K562 (cell line): ENCODE results near the gene DZIP3. TPM values are rescaled to one million over a fixed set of nuclear protein-coding genes. Genes with fewer than 3 reads are reported as not detected.

Experiments used
- BHLHE40 ChIP-seq: IDR thresholded peaks from 2 replicates; pipeline ENCODE4 v1.6.1; 2011; ENCODE audit warnings: low read length, improper control_type of control experiment
- CC2D1A ChIP-seq: fragments of 450-650 bp; IDR thresholded peaks from 2 replicates; pipeline ENCODE4 v1.6.1; 2017; ENCODE audit warnings: mild to moderate bottlenecking
- EHMT2 ChIP-seq: fragments of 450-650 bp; IDR thresholded peaks from 2 replicates; pipeline ENCODE4 v1.6.1; 2018; ENCODE audit warnings: antibody characterized with exemption
- FOSL1 ChIP-seq: fragments of 200-800 bp; sonication (Bioruptor generic); conservative IDR thresholded peaks from 2 replicates; pipeline ENCODE4 v1.6.1; 2016; ENCODE audit warnings: missing genetic modification characterization, missing compliant biosample characterization
- GATA2 ChIP-seq: sonication (generic); formaldehyde crosslinking; IDR thresholded peaks from 2 replicates; pipeline ENCODE4 v1.4.0; 2020; ENCODE audit warnings: mild to moderate bottlenecking, missing genetic modification reagents
- GTF2A2 ChIP-seq: IDR thresholded peaks from 2 replicates; pipeline ENCODE4 v1.6.1; 2016; ENCODE audit warnings: mild to moderate bottlenecking, missing genetic modification characterization, missing compliant biosample characterization
- HMG20A ChIP-seq: fragments of 450-650 bp; formaldehyde crosslinking; conservative IDR thresholded peaks from 2 replicates; pipeline ENCODE4 v1.4.0; 2020; ENCODE audit warnings: mild to moderate bottlenecking, mixed read lengths
- MYNN ChIP-seq, 2 experiments: sonication (generic); formaldehyde crosslinking in 1 of 2; IDR thresholded peaks; 2 replicates each; pipeline versions ENCODE4 v1.5.0 to v1.6.1; 2016 to 2020; ENCODE audit warnings: antibody characterized with exemption in 1 of 2, missing genetic modification reagents in 1 of 2
- NFXL1 ChIP-seq: fragments of 450-650 bp; formaldehyde crosslinking; IDR thresholded peaks from 2 replicates; pipeline ENCODE4 v1.4.0; 2021; ENCODE audit warnings: mild to moderate bottlenecking
- PHB ChIP-seq: fragments of 250-450 bp; sonication (Bioruptor Pico); IDR thresholded peaks from 2 replicates; pipeline ENCODE4 v1.5.0; 2021
- PURB ChIP-seq: sonication (generic); formaldehyde crosslinking; IDR thresholded peaks from 2 replicates; pipeline ENCODE4 v1.9.0; 2021; ENCODE audit warnings: low read depth, mild to moderate bottlenecking, missing genetic modification reagents
- RFX1 ChIP-seq: fragments of 450-650 bp; IDR thresholded peaks from 2 replicates; pipeline ENCODE4 v1.6.1; 2016; ENCODE audit warnings: mild to moderate bottlenecking, moderate library complexity
- SAFB2 ChIP-seq: fragments of 200-400 bp; formaldehyde crosslinking; IDR thresholded peaks from 2 replicates; pipeline ENCODE4 v1.6.1; 2018; ENCODE audit warnings: borderline replicate concordance, low read length, low read depth, moderate library complexity; ENCODE audit not compliant: severe bottlenecking
- SAP30 ChIP-seq: fragments of 200-600 bp; sonication (generic); IDR thresholded peaks from 2 replicates; pipeline ENCODE4 v1.6.1; 2012; ENCODE audit warnings: borderline replicate concordance, low read depth, mild to moderate bottlenecking, moderate library complexity, low read length, control low read depth, inconsistent platforms; ENCODE audit not compliant: insufficient read depth, poor library complexity, severe bottlenecking
- SMAD4 ChIP-seq: fragments of 250-450 bp; sonication (Bioruptor Pico); conservative IDR thresholded peaks from 2 replicates; pipeline ENCODE4 v1.8.0; 2021; ENCODE audit warnings: inconsistent platforms, mild to moderate bottlenecking, moderate library complexity
- SNRNP70 ChIP-seq: fragments of 200-400 bp; formaldehyde crosslinking; optimal IDR thresholded peaks from 2 replicates; pipeline ENCODE3; 2017; ENCODE audit warnings: low read depth, low read length
- TAF9B ChIP-seq: fragments of 450-650 bp; IDR thresholded peaks from 2 replicates; pipeline ENCODE4 v1.6.1; 2018; ENCODE audit warnings: mild to moderate bottlenecking; ENCODE audit not compliant: partially characterized antibody
- YY1 ChIP-seq, 3 experiments: IDR thresholded peaks; 2 replicates each; pipeline ENCODE4 v1.6.1; 2011; ENCODE audit warnings: low read length in 2 of 3, mild to moderate bottlenecking in 2 of 3, moderate library complexity in 2 of 3, borderline replicate concordance in 1 of 3, control low read depth in 1 of 3, low read depth in 1 of 3; ENCODE audit not compliant: insufficient read depth in 3 of 3, insufficient replicate concordance in 2 of 3, control insufficient read depth in 1 of 3, insufficient read length in 1 of 3; ENCODE audit errors: extremely low read depth in 1 of 3
- ZFPM2 ChIP-seq: fragments of 250-450 bp; sonication (Bioruptor Pico); IDR thresholded peaks from 2 replicates; pipeline ENCODE4 v1.5.1; 2022; ENCODE audit warnings: mild to moderate bottlenecking
- ZNF561 ChIP-seq: fragments of 450-650 bp; formaldehyde crosslinking; conservative IDR thresholded peaks from 2 replicates; pipeline ENCODE4 v1.4.0; 2020; ENCODE audit warnings: mild to moderate bottlenecking, moderate library complexity
- ZNF584 ChIP-seq: fragments of 200-800 bp; sonication (Bioruptor generic); IDR thresholded peaks from 2 replicates; pipeline ENCODE4 v1.6.1; 2016; ENCODE audit warnings: low read depth, mild to moderate bottlenecking, missing genetic modification characterization, missing compliant biosample characterization
- polyA plus RNA-seq, 8 experiments: library from polyadenylated mRNA; depleted of rRNA in 4 of 8; stranded (reverse) in 5 of 8; unstranded in 3 of 8; fragments of >200 nt; fragmentation: Nextera tagmentation in 2 of 8; fragmentation: Illumina TruSeq in 1 of 8; extraction: Ambion mirVana in 2 of 8; extraction: Trizol in 1 of 8; gene quantifications; 2 replicates each; pipeline versions ENCODE4 v1.2.1 to v1.2.3, GENCODE V29; 2011 to 2014; ENCODE audit warnings: inconsistent platforms in 1 of 8, missing spikeins in 1 of 8
- total RNA-seq, 7 experiments: library from RNA; depleted of rRNA in 6 of 7; stranded (reverse); fragments of >200 nt in 6 of 7; fragmentation: Illumina TruSeq in 2 of 7; extraction: Trizol in 2 of 7; gene quantifications; 2 replicates each; pipeline versions ENCODE4 v1.2.1 to v1.2.3, GENCODE V29; 2011 to 2021; ENCODE audit warnings: low replicate concordance in 1 of 7
- TF ChIP-seq, protein P1 (sequence below), 2 experiments: fragments of 250-450 bp in 1 of 2; fragments of 450-650 bp in 1 of 2; sonication (Bioruptor Pico) in 1 of 2; IDR thresholded peaks; 2 replicates each; pipeline versions ENCODE4 v1.6.1 to v1.8.0; 2016 to 2021; ENCODE audit warnings: mild to moderate bottlenecking in 2 of 2, moderate library complexity in 2 of 2, missing compliant biosample characterization in 1 of 2, missing genetic modification characterization in 1 of 2
- TF ChIP-seq, protein P2 (sequence below): fragments of 250-450 bp; sonication (Bioruptor Pico); IDR thresholded peaks from 2 replicates; pipeline ENCODE4 v1.4.0; 2020; ENCODE audit warnings: mild to moderate bottlenecking

The DZIP3 gene
- total and polyA plus RNA-seq, 9 of the 15 experiments (the other 6 are each of a cell fraction or from before 2014, with no cell fraction given) = 3.5 to 9.7 (median 5.7) TPM

DNA sequence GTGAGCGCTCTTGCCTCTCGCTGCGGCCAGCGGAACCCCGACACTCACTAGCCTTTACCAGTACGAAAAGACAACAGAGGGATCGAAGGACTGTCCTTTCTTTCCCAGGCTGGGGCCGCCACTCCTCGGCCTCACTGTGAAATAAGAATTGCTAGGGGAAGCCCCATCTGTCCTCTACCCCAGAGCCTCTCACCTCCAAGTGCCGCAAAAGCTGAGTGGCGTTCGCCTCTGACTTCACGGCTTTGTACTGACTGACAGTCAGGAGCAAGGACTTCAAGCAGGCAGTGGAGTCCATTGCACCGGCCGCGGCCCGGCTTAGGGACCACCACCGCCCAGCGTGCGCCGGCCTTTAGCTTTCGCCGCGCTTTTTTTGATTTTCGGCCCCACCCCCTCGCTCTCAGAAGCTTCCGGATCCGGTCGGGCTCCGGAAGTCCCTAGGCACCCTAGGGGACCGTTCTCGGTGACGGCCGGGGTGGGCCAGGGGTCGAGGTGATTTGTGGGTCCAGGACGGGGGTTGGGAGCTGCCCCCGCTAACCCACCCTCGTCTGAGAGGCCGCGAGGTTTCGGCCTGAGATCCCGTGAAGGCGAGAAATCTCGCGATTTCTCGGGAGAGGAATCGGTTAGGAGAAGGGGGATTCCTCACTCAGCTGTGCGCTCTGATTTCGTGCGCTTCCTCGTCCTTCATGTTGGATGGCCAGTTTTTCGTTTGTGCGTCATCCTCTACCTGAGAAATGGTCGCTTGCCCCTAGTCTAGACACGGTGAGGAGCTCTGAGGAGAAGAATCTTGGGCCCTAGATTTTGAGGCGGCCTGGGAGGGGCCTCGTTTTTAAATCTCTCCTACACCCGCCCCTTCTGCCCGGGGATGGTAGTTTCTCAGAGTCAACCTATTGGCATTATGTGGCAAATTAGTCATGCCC lies at the start of gene DZIP3, which contains the start of gene CIP2A (continued):
- peak; percentile 97 for TF ChIP-seq SAP30
- no peak for TF ChIP-seq BHLHE40
- TF ChIP-seq HMG20A (CRISPR knock-in tag) = no peak
- TF ChIP-seq, protein P1, sequence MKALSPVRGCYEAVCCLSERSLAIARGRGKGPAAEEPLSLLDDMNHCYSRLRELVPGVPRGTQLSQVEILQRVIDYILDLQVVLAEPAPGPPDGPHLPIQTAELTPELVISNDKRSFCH (CRISPR knock-in tag; IDR thresholded peaks at IDR 0.05) = no peak
- TF ChIP-seq, protein P1 (tag; IDR thresholded peaks at IDR 0.05) = no peak
- no peak for TF ChIP-seq EHMT2
- no peak for TF ChIP-seq PURB
- peak in 2 of 3 experiments; percentile 71 to 77 for TF ChIP-seq YY1 (IDR thresholded peaks at IDR 0.05; ENCODE audit: borderline replicate concordance in 1 of 3, control insufficient read depth in 1 of 3, extremely low read depth in 1 of 3, insufficient read depth in 3 of 3, insufficient read length in 1 of 3, insufficient replicate concordance in 2 of 3, low read depth in 1 of 3, low read length in 2 of 3)
- no peak; the same call in 1 of the 2 replicates for TF ChIP-seq FOSL1
- TF ChIP-seq MYNN (IDR thresholded peaks at IDR 0.05) = no peak
- TF ChIP-seq MYNN (CRISPR knock-in tag; IDR thresholded peaks at IDR 0.05) = no peak
- TF ChIP-seq ZNF584 (CRISPR knock-in tag) = no peak
- no peak for TF ChIP-seq PHB (CRISPR knock-in tag)
- peak; percentile 64; the same call in 1 of the 2 replicates for TF ChIP-seq CC2D1A
- TF ChIP-seq SMAD4 (CRISPR knock-in tag) = 0 out of 2 replicates have a peak, but pooled peaks have one; percentile 11
- TF ChIP-seq ZFPM2 (CRISPR knock-in tag) = no peak
- no peak for TF ChIP-seq SAFB2
- no peak for TF ChIP-seq GATA2
- peak; percentile 69 for TF ChIP-seq TAF9B
- TF ChIP-seq RFX1 = no peak
- TF ChIP-seq GTF2A2 (tag) = no peak
- TF ChIP-seq ZNF561 = no peak
- TF ChIP-seq, protein P2, sequence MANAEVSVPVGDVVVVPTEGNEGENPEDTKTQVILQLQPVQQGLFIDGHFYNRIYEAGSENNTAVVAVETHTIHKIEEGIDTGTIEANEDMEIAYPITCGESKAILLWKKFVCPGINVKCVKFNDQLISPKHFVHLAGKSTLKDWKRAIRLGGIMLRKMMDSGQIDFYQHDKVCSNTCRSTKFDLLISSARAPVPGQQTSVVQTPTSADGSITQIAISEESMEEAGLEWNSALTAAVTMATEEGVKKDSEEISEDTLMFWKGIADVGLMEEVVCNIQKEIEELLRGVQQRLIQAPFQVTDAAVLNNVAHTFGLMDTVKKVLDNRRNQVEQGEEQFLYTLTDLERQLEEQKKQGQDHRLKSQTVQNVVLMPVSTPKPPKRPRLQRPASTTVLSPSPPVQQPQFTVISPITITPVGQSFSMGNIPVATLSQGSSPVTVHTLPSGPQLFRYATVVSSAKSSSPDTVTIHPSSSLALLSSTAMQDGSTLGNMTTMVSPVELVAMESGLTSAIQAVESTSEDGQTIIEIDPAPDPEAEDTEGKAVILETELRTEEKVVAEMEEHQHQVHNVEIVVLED (CRISPR knock-in tag) = no peak
- no peak for TF ChIP-seq NFXL1 (CRISPR knock-in tag)
- no peak for TF ChIP-seq SNRNP70
